GM23338 (cell line): Measurements from ENCODE around the gene OR1D5.

Experiments
- CREB1 ChIP-seq: fragments of 250-450 bp; sonication (Bioruptor Pico); IDR thresholded peaks from 2 replicates; pipeline ENCODE4 v1.5.0; 2020; ENCODE audit warnings: low read depth, mild to moderate bottlenecking, moderate library complexity
- CTCF ChIP-seq, 2 experiments: fragments of 200-600 bp in 1 of 2; sonication (generic) in 1 of 2; conservative IDR thresholded peaks; 2 replicates each; pipeline versions ENCODE4 v1.5.1 to v1.6.1; 2016 to 2017; ENCODE audit warnings: antibody characterized with exemption in 2 of 2, low read depth in 2 of 2, mild to moderate bottlenecking in 2 of 2, moderate library complexity in 1 of 2
- EZH2 ChIP-seq: fragments of 200-600 bp; sonication (generic); IDR thresholded peaks from one replicate; pipeline ENCODE4 v1.8.0; 2017; ENCODE audit warnings: antibody characterized with exemption, mild to moderate bottlenecking, low read depth; ENCODE audit not compliant: unreplicated experiment
- EZH2phosphoT487 ChIP-seq: fragments of 200-600 bp; sonication (generic); IDR thresholded peaks from one replicate; pipeline ENCODE4 v1.8.1; 2018; ENCODE audit warnings: antibody characterized with exemption; ENCODE audit not compliant: unreplicated experiment
- POLR2AphosphoS5 ChIP-seq: IDR thresholded peaks from 2 replicates; pipeline ENCODE4 v1.6.1; 2016; ENCODE audit warnings: antibody characterized with exemption, low read depth
- ZNF331 ChIP-seq: fragments of 250-450 bp; sonication (Bioruptor Pico); IDR thresholded peaks from 2 replicates; pipeline ENCODE4 v1.5.0; 2020; ENCODE audit warnings: low read depth, mild to moderate bottlenecking, moderate library complexity
- TF ChIP-seq, protein P1 (sequence below): IDR thresholded peaks from one replicate; pipeline ENCODE4 v1.6.1; 2018; ENCODE audit warnings: antibody characterized with exemption; ENCODE audit not compliant: unreplicated experiment

DNA sequence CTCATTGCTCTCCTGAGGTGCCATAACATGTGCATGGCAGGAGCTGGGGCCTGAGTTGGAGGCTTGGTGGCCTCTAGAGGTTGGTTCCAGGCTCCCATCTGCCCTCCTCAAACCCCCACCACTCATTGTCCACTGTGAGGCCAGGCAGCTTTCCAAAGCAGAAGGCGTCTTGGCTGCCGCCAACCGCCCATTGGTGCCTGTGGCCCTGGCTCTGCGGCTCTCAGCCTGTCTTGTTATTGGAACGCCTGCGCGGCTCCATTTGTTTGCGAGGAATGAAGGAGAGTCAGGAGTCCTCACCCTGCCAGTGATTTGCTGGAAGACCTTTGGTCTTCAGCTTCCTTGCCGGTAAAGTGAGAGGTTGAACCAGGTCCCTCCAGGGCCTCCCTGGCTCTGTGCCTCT, 43.6 kb downstream of the OR1D5 start:
- TF ChIP-seq CTCF (conservative IDR thresholded peaks at IDR 0.05; ENCODE audit: low read depth in 2 of 2) (no peak), EZH2 (no peak), POLR2AphosphoS5 (no peak), EZH2phosphoT487 (no peak), CREB1 (CRISPR knock-in tag) (no peak), ZNF331 (no peak)
- TF ChIP-seq, protein P1, sequence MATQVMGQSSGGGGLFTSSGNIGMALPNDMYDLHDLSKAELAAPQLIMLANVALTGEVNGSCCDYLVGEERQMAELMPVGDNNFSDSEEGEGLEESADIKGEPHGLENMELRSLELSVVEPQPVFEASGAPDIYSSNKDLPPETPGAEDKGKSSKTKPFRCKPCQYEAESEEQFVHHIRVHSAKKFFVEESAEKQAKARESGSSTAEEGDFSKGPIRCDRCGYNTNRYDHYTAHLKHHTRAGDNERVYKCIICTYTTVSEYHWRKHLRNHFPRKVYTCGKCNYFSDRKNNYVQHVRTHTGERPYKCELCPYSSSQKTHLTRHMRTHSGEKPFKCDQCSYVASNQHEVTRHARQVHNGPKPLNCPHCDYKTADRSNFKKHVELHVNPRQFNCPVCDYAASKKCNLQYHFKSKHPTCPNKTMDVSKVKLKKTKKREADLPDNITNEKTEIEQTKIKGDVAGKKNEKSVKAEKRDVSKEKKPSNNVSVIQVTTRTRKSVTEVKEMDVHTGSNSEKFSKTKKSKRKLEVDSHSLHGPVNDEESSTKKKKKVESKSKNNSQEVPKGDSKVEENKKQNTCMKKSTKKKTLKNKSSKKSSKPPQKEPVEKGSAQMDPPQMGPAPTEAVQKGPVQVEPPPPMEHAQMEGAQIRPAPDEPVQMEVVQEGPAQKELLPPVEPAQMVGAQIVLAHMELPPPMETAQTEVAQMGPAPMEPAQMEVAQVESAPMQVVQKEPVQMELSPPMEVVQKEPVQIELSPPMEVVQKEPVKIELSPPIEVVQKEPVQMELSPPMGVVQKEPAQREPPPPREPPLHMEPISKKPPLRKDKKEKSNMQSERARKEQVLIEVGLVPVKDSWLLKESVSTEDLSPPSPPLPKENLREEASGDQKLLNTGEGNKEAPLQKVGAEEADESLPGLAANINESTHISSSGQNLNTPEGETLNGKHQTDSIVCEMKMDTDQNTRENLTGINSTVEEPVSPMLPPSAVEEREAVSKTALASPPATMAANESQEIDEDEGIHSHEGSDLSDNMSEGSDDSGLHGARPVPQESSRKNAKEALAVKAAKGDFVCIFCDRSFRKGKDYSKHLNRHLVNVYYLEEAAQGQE, result no peak
